NCI-H2227 treated with DMSO at 0.1 percent for 48 hours (cell line): ENCODE measurements around the gene KRT78.

ENCODE experiments used
- DNase-seq: peaks from one replicate; lab custom pipeline; 2025; lab: John Stamatoyannopoulos, UW

The KRT78 gene

DNA sequence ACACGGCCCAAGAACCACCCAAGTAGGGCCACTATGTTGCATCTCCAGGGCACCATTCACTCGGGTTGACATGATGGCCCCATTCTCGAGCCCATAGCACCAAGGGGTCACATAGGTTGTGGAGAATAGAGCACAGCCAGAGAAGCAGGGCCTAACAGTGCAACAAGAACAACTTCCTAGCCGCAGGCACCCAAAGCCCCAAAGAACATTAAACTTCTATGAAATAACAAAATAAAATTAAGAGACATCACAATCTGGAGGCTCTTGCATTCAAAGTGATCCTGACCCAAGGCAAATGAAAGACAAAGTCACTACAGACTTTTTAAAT lies 36.8 kb downstream of the KRT78 start:
- no peak for DNase-seq

DNA sequence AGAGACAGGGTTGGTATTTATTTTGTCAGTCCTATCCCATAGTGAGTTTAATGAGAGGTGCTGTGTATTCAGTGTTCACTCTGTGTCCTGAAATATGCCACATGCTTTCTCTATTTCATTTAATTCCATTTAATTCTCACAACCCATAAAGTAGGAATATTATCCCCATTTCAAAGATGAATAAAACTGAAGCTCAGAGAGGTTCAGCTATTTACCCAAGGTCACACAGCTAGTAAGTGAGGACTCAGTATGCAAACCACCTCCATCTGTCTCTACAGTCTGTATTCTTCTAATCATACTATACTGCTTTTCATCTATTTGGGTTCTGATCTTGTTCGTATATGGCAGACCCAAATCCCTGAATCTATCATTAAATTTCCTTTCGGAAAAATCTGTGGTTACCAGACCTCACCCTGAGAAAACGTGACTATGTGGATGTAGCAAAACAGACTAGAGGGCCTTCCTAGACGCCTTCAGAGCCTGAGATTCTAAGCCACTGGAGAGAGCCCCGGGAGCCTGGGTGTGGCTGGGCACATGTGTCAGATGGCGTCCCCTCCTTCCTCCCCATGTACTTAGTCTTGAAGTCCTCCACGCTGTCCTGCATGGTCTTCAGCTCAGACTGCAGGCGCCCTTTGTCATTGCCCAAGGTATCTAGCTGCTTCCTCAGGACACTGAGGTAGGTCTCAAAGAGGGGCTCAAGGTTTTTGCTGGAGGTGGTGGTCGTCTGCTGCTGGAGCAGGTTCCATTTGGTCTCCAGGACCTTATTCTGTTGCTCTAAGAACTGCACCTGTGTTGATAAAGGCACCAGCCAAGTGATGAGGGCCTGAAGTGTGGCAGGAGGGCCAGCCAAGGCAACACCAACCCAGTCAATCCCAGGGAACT lies 37.4 kb downstream of the KRT78 start:
- DNase-seq: no peak

DNA sequence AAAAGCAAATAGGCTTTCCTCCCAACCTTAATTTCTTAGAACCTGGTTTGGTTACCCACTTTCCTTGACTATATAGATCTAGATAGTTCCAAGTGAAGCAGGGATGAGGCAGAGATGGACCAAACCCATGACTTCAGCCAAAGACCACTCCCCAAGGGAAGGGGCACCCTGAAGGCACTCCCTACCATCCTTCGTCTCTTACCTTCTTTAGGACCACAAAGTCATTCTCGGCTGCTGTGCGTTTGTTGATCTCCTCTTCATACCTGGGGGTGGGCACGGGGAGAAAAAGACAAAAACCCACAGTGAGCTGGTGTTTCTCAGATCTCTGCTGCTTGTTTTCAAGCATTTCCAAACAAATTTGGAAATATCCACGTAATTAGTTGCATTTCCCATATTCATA lies 38.2 kb downstream of the KRT78 start:
- DNase-seq: no peak

- no peak for DNase-seq
Measured at GRCh38 chr12:52809166-52809565, 39.6 kb downstream of the KRT78 start.

GRCh38 chr12:52808573-52809160 lies 40.1 kb downstream of the KRT78 start:
- DNase-seq: no peak

DNA sequence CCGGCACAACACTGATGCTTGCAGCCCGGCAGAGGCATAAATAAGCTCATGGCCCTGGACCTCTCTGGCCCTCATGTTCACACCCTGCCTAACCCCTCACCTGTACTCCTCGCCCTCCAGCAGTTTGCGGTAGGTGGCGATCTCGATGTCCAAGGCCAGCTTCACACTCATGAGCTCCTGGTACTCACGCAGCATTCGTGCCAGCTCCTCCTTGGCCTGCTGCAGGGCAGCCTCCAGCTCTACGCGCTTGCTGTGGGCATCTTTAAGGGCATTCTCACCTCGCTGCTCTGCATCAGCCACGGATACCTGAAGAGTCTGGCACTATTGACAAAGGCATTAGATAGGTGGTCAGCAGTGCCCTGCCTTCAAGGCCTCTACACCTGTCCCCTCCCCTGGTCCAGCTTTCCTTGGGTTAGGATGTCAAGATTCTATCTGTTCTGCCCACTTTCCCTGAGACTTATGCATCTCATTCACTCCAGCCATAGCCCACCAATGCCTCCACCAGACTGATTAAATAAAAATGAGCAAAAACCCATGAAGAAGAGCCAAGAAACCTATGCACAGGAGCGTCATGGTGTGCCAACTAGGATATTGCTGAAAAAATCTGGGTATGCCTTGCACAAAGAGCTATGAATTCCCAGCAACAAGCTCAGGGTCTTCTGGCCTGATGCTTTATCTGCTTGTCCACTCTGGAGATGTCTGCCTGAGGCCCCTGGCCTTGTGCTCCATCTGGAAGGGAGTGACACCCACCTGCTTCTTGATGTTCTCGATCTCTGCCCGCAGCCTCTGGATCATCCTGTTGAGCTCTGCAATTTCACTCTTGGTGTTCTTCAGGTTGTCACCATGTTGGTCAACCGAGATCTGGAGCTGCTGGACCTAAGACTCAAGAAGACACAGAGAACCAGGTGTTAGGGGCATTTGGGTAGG lies 41.0 kb downstream of the KRT78 start:
- DNase-seq: no peak

GRCh38 chr12:52806821-52807543 lies 41.8 kb downstream of the KRT78 start:
- no peak for DNase-seq

DNA sequence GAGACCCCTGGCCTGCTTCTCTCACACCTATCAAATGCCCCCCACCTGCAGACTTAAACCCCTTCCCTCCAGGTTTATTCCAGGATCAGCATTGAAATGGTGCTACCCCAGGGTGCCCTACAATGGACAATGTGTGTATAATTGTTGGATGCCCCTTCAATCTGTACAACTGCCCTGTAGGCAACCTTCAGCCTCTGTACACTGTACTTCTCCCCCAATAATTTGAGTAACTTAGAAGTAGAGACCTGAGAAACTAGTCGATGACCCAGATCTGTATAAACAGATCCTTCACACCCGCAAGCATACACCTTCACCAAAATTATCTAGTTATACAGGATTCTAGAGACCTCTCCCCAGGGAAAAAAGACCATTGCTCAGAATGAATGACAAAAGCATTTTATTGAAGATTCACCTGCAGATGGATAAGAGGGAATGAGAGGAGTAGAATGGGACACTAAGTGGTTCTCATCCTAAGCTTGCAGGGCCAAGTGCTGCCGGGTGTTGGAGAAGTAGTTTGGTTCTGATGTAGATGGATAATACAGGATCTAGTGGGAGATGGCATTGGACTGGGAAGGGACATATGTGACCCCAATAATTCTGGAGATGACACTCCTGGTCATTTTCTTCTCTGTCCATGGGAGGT lies 42.5 kb downstream of the KRT78 start:
- DNase-seq: no peak

DNA sequence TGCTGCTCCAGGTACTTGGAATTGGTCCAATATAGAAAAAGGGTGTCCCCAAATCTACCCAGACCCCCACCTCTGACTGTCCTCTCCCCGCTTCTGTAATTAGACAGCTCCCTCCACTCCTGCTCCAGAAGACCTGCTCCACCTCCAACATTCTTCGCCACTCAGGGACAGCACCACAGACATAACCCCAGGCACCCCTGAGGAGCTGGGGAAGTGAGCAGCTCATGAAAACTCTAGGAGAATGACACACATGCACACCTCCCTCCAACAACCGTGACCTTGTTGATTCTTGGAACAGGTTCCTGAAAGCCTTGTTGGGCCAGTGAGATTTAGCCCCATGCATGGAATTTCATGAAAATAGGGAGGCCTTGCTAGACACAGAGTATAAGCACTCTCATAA lies 43.1 kb downstream of the KRT78 start:
- DNase-seq: no peak

- no peak for DNase-seq
Measured at GRCh38 chr12:52805000-52805399, 43.8 kb downstream of the KRT78 start.

- DNase-seq: no peak
Measured at GRCh38 chr12:52802442-52802841, 46.4 kb downstream of the KRT78 start.

- no peak for DNase-seq
Measured at GRCh38 chr12:52801773-52802172, 47.0 kb downstream of the KRT78 start.

- DNase-seq: no peak
Measured at GRCh38 chr12:52800259-52800917, 48.4 kb downstream of the KRT78 start.

DNA sequence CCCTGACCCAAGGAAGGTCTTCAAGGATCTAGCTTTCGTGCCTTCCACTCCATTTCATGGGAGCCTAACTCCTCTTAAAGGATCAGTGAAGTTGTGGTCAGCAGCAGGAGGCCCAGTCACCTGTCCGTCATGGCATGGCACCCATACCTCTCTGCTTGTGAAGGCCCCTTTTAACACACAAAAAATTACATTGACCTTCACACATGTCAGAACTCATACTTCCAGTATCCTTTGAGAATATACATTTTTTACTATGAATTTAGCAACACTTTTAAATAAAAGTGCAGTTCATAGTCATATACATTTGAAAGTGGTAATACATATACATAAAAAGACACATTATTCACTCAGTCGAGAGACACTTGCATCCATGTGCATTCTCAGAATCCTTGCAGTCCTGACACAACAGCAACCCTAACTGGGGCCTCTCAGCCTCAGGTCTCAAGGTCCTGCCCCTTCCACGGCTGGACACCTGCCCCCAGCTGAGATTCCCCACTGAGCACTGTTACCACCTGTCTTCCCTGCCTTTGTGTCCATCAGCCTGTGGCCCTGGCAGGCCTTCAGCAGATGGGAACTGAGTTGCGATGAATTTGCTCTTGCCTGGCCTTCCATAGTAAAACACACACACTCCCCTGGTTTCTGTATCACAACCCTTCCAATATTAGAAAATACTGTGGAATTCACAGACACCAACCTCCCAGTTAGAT lies 49.1 kb downstream of the KRT78 start:
- DNase-seq: no peak

GRCh38 chr12:52798671-52799504 lies 49.9 kb downstream of the KRT78 start:
- no peak for DNase-seq

GRCh38 chr12:52798003-52798670 lies 50.7 kb downstream of the KRT78 start:
- no peak for DNase-seq

- DNase-seq: no peak
Measured at GRCh38 chr12:52797529-52797894, 51.3 kb downstream of the KRT78 start.

DNA sequence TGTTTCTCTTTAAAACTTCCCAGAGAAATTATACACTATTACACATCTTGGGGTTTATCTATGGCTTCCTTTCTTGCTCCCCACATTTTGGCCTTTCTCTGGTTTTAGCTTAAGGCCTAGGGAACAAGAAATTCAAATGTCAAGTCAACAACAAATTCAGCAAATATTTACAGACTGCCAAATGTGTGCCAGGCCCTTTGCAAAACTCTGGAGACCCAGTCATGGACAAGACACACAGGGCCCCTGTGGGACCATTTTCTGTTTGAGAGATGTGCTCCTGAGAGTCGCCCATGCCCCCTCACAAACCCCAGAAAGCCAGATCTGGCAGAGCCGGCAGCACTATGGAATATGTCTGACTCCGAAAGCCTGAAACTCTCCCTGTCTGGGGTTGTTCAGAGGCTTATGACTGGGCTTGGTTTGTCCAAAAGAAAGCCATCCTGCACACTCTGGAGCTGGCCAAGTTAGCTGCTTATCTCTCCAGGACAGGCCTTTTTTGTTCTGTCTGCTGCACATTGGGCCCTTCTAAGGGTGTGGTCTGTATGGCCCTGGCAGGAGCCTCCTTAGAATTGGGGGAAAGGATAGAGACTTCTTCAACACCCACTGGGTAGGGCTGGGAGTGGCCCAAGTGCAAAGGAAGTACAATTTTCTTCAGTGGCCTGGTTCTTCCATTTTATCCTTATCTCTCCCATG lies 51.8 kb downstream of the KRT78 start:
- no peak for DNase-seq
